SK-N-SH (cell line): Measurements from ENCODE around the gene SPIN1. TPM values are rescaled to one million over a fixed set of nuclear protein-coding genes. Genes with fewer than 3 reads are reported as not detected.

Source experiments
- CTCF ChIA-PET: fragments of 300-600, 350-600 bp; formaldehyde crosslinking; extraction: SDS; loops from one replicate; lab custom pipeline; 2021; lab: Yijun Ruan, JAX
- POLR2A ChIA-PET: fragments of 350-600 bp; sonication (Branson Sonifier 250); formaldehyde crosslinking; extraction: SDS; loops from one replicate; lab custom pipeline; 2020; ENCODE audit warnings: antibody characterized with exemption, inconsistent platforms; lab: Yijun Ruan, JAX
- DNase-seq: peaks from one replicate; pipeline ENCODE4 v3.0.0; 2012
- H2AFZ ChIP-seq: fragments of 200-600 bp; sonication (generic); 2 replicates; pipeline ENCODE4 v1.8.1; 2016; ENCODE audit warnings: antibody characterized with exemption, mild to moderate bottlenecking, low read depth
- H3F3A ChIP-seq: fragments of 200-600 bp; sonication (generic); replicated peaks from 2 replicates; pipeline ENCODE3; 2016; ENCODE audit warnings: antibody characterized with exemption, mild to moderate bottlenecking; ENCODE audit not compliant: insufficient read depth
- H3K27ac ChIP-seq, 2 experiments: fragments of 200-500 bp in 1 of 2; fragments of 200-600 bp in 1 of 2; sonication (Bioruptor generic) in 1 of 2; sonication (generic), shearing (Covaris generic) in 1 of 2; 2 replicates each; pipeline versions ENCODE4 v1.5.1 to v1.6.1; 2014 to 2016; ENCODE audit warnings: low read depth in 2 of 2, inconsistent platforms in 1 of 2, low read length in 1 of 2, mild to moderate bottlenecking in 1 of 2, mixed read lengths in 1 of 2
- H3K27me3 ChIP-seq: fragments of 200-600 bp; sonication (generic), shearing (Covaris generic); 2 replicates; pipeline ENCODE4 v1.6.1; 2016; ENCODE audit warnings: mixed run types; ENCODE audit not compliant: insufficient read depth
- H3K36me3 ChIP-seq, 2 experiments: fragments of 200-500 bp in 1 of 2; fragments of 200-600 bp in 1 of 2; sonication (Bioruptor generic) in 1 of 2; sonication (generic) in 1 of 2; replicated peaks in 1 of 2; 2 replicates each; pipeline versions ENCODE3 to v1.5.1; 2014 to 2016; ENCODE audit warnings: low read length in 1 of 2, mild to moderate bottlenecking in 1 of 2; ENCODE audit not compliant: insufficient read depth in 2 of 2, control insufficient read depth in 1 of 2
- H3K4me1 ChIP-seq, 2 experiments: fragments of 200-500 bp in 1 of 2; fragments of 200-600 bp in 1 of 2; sonication (Bioruptor generic) in 1 of 2; sonication (generic), shearing (Covaris generic) in 1 of 2; 2 replicates each; pipeline versions ENCODE4 v1.5.1 to v1.6.1; 2014 to 2016; ENCODE audit warnings: low read depth in 1 of 2, low read length in 1 of 2, mixed run types in 1 of 2; ENCODE audit not compliant: insufficient read depth in 2 of 2, control insufficient read depth in 1 of 2
- H3K4me2 ChIP-seq: fragments of 200-600 bp; sonication (generic), shearing (Covaris generic); 2 replicates; pipeline ENCODE4 v1.6.1; 2017; ENCODE audit warnings: mixed run types
- H3K4me3 ChIP-seq, 2 experiments: fragments of 200-500 bp in 1 of 2; fragments of 200-600 bp in 1 of 2; sonication (Bioruptor generic) in 1 of 2; sonication (generic), shearing (Covaris generic) in 1 of 2; 2 replicates each; pipeline versions ENCODE4 v1.5.1 to v1.8.1; 2014 to 2016; ENCODE audit warnings: low read depth in 2 of 2, inconsistent platforms in 1 of 2, low read length in 1 of 2, mild to moderate bottlenecking in 1 of 2, mixed read lengths in 1 of 2, moderate library complexity in 1 of 2
- H3K79me2 ChIP-seq: fragments of 200-600 bp; sonication (generic); 2 replicates; pipeline ENCODE4 v1.8.1; 2017; ENCODE audit warnings: mild to moderate bottlenecking; ENCODE audit not compliant: insufficient read depth
- H3K9ac ChIP-seq: fragments of 200-600 bp; sonication (generic); 2 replicates; pipeline ENCODE4 v1.6.1; 2017; ENCODE audit warnings: mixed run types
- H3K9me2 ChIP-seq: fragments of 200-600 bp; sonication (generic); 2 replicates; pipeline ENCODE4 v1.6.1; 2017; ENCODE audit warnings: mixed run types
- H3K9me3 ChIP-seq: fragments of 200-600 bp; sonication (generic); 2 replicates; pipeline ENCODE4 v1.6.1; 2017; ENCODE audit warnings: mixed run types, mild to moderate bottlenecking, moderate library complexity
- H4K20me1 ChIP-seq: fragments of 200-600 bp; sonication (generic); 2 replicates; pipeline ENCODE4 v1.6.1; 2017; ENCODE audit warnings: mild to moderate bottlenecking, mixed run types; ENCODE audit not compliant: insufficient read depth
- CHD2 ChIP-seq: fragments of 150-350 bp; IDR thresholded peaks from 2 replicates; pipeline ENCODE4 v1.6.1; 2018; ENCODE audit warnings: low read length; ENCODE audit not compliant: partially characterized antibody
- CTCF ChIP-seq: fragments of 200-600 bp; sonication (generic); IDR thresholded peaks from 2 replicates; pipeline ENCODE4 v1.6.1; 2017; ENCODE audit warnings: antibody characterized with exemption, mild to moderate bottlenecking, moderate library complexity
- FOSL2 ChIP-seq: IDR thresholded peaks from 2 replicates; pipeline ENCODE4 v1.4.0; 2012; ENCODE audit warnings: low read depth, mild to moderate bottlenecking, moderate library complexity, borderline replicate concordance
- FOXJ3 ChIP-seq: sonication (generic); formaldehyde crosslinking; IDR thresholded peaks from 2 replicates; pipeline ENCODE4 v1.5.1; 2020; ENCODE audit warnings: mild to moderate bottlenecking, missing genetic modification reagents
- FOXM1 ChIP-seq: IDR thresholded peaks from 2 replicates; pipeline ENCODE4 v1.4.0; 2012; ENCODE audit warnings: low read depth, mild to moderate bottlenecking
- GATA2 ChIP-seq: sonication (generic); formaldehyde crosslinking; IDR thresholded peaks from 2 replicates; pipeline ENCODE4 v1.5.0; 2020; ENCODE audit warnings: mild to moderate bottlenecking, missing genetic modification reagents
- JUND ChIP-seq: IDR thresholded peaks from 2 replicates; pipeline ENCODE4 v1.4.0; 2012
- MAX ChIP-seq: IDR thresholded peaks from 2 replicates; pipeline ENCODE4 v1.4.0; 2012; ENCODE audit warnings: low read depth
- MEF2A ChIP-seq: IDR thresholded peaks from 2 replicates; pipeline ENCODE4 v1.4.0; 2012; ENCODE audit warnings: low read depth, borderline replicate concordance
- MXI1 ChIP-seq: IDR thresholded peaks from 2 replicates; pipeline ENCODE4 v1.6.1; 2012; ENCODE audit warnings: mild to moderate bottlenecking, low read depth, low read length, improper control_type of control experiment
- POLR2AphosphoS5 ChIP-seq: IDR thresholded peaks from 2 replicates; pipeline ENCODE4 v1.6.1; 2012; ENCODE audit warnings: low read depth, low read length
- RAD21 ChIP-seq: IDR thresholded peaks from 2 replicates; pipeline ENCODE4 v1.6.1; 2012; ENCODE audit warnings: mild to moderate bottlenecking, low read length
- RCOR1 ChIP-seq: fragments of 150-350 bp; IDR thresholded peaks from 2 replicates; pipeline ENCODE4 v1.6.1; 2017; ENCODE audit warnings: antibody characterized with exemption, low read length
- SIN3A ChIP-seq: IDR thresholded peaks from 2 replicates; pipeline ENCODE4 v1.6.1; 2012; ENCODE audit warnings: low read depth, mild to moderate bottlenecking, low read length, moderate library complexity, borderline replicate concordance
- TAF1 ChIP-seq: IDR thresholded peaks from 2 replicates; pipeline ENCODE4 v1.6.1; 2012; ENCODE audit warnings: low read depth, mild to moderate bottlenecking, low read length, moderate library complexity, borderline replicate concordance
- TEAD4 ChIP-seq: IDR thresholded peaks from 2 replicates; pipeline ENCODE4 v1.4.0; 2012; ENCODE audit warnings: mild to moderate bottlenecking, borderline replicate concordance; ENCODE audit not compliant: insufficient read depth
- YY1 ChIP-seq: IDR thresholded peaks from 2 replicates; pipeline ENCODE4 v1.4.0; 2012; ENCODE audit warnings: low read depth, mild to moderate bottlenecking
- WGBS: methylation state at CpG from one replicate; pipeline ENCODE4 v1.1.6; 2017; ENCODE audit warnings: low lambda C conversion rate; 5-methylcytosine and 5-hydroxymethylcytosine counted together
- polyA plus RNA-seq, 3 experiments: library from polyadenylated mRNA; depleted of rRNA; stranded (reverse); fragments of >200 nt; gene quantifications; 2 replicates each; pipeline ENCODE4 v1.2.3, GENCODE V29; 2012
- TF ChIP-seq, protein P1 (sequence below): IDR thresholded peaks from 2 replicates; pipeline ENCODE4 v1.4.0; 2012; ENCODE audit warnings: low read depth, borderline replicate concordance
- TF ChIP-seq, protein P2 (sequence below): IDR thresholded peaks from 2 replicates; pipeline ENCODE4; 2012
- TF ChIP-seq, protein P3 (sequence below): IDR thresholded peaks from 2 replicates; pipeline ENCODE4 v1.6.1; 2012; ENCODE audit warnings: mild to moderate bottlenecking, low read depth, low read length, moderate library complexity

Gene SPIN1
- polyA plus RNA-seq, 1 of the 3 experiments (the other 2 are of a cell fraction), result 35.8 TPM

DNA sequence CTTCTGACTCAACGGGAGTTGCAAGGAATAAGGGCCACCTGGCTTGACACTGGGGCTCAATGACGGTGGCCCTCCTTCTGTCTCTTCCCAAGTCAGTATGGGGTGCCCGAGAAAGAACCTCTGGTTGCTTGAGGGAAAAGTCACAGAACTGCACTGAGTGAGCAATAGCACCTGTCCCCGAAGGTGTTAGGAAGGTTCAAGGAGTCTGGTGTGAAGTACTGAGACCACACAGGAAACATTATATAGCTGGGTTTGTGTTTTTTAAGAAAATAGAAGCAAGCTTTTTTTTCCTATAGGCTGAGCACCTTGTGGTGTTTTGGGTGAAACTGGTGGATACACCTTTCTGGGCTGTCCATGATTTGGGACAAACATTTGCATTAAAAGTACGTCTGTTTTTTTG lies 62.9 kb downstream of the SPIN1 start:
- ChIA-PET CTCF (no interaction called here), POLR2A (no interaction called here)
- H3K9me2 ChIP-seq, result no peaks in the 10 kb centered on the region
- no peaks in the 10 kb centered on the region for H3F3A ChIP-seq
- no peak overlapping the region for H3K4me2 ChIP-seq
- H4K20me1 ChIP-seq, result peaks cover 20% of the 10 kb centered on the region; the same call in 1 of the 2 replicates
- DNase-seq, result no peak
- no peak overlapping the region for H3K27ac ChIP-seq
- no peak overlapping the region for H2AFZ ChIP-seq
- H3K27me3 ChIP-seq, result no peaks in the 10 kb centered on the region
- H3K9ac ChIP-seq, result no peak overlapping the region
- H3K36me3 ChIP-seq, result peaks cover 25 to 36% of the 10 kb centered on the region in 2 experiments
- H3K79me2 ChIP-seq, result peaks cover 61% of the 10 kb centered on the region
- TF ChIP-seq TEAD4, result no peak
- TF ChIP-seq, protein P1, sequence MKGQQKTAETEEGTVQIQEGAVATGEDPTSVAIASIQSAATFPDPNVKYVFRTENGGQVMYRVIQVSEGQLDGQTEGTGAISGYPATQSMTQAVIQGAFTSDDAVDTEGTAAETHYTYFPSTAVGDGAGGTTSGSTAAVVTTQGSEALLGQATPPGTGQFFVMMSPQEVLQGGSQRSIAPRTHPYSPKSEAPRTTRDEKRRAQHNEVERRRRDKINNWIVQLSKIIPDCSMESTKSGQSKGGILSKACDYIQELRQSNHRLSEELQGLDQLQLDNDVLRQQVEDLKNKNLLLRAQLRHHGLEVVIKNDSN, result no peak
- TF ChIP-seq RAD21, result no peak
- TF ChIP-seq POLR2AphosphoS5, result no peak
- no peak for TF ChIP-seq MAX
- no peak for TF ChIP-seq CTCF
- no peak for TF ChIP-seq YY1
- TF ChIP-seq FOSL2, result no peak
- TF ChIP-seq FOXJ3 (CRISPR knock-in tag), result no peak
- TF ChIP-seq SIN3A, result no peak
- TF ChIP-seq RCOR1, result no peak
- TF ChIP-seq TAF1, result no peak
- no peak for TF ChIP-seq FOXM1
- no peak for TF ChIP-seq CHD2
- no peak for TF ChIP-seq GATA2
- TF ChIP-seq, protein P2, sequence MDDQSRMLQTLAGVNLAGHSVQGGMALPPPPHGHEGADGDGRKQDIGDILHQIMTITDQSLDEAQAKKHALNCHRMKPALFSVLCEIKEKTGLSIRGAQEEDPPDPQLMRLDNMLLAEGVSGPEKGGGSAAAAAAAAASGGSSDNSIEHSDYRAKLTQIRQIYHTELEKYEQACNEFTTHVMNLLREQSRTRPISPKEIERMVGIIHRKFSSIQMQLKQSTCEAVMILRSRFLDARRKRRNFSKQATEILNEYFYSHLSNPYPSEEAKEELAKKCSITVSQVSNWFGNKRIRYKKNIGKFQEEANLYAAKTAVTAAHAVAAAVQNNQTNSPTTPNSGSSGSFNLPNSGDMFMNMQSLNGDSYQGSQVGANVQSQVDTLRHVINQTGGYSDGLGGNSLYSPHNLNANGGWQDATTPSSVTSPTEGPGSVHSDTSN, result no peak
- TF ChIP-seq, protein P3, sequence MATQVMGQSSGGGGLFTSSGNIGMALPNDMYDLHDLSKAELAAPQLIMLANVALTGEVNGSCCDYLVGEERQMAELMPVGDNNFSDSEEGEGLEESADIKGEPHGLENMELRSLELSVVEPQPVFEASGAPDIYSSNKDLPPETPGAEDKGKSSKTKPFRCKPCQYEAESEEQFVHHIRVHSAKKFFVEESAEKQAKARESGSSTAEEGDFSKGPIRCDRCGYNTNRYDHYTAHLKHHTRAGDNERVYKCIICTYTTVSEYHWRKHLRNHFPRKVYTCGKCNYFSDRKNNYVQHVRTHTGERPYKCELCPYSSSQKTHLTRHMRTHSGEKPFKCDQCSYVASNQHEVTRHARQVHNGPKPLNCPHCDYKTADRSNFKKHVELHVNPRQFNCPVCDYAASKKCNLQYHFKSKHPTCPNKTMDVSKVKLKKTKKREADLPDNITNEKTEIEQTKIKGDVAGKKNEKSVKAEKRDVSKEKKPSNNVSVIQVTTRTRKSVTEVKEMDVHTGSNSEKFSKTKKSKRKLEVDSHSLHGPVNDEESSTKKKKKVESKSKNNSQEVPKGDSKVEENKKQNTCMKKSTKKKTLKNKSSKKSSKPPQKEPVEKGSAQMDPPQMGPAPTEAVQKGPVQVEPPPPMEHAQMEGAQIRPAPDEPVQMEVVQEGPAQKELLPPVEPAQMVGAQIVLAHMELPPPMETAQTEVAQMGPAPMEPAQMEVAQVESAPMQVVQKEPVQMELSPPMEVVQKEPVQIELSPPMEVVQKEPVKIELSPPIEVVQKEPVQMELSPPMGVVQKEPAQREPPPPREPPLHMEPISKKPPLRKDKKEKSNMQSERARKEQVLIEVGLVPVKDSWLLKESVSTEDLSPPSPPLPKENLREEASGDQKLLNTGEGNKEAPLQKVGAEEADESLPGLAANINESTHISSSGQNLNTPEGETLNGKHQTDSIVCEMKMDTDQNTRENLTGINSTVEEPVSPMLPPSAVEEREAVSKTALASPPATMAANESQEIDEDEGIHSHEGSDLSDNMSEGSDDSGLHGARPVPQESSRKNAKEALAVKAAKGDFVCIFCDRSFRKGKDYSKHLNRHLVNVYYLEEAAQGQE, result no peak
- TF ChIP-seq MXI1, result no peak
- no peak for TF ChIP-seq MEF2A
- no peak for TF ChIP-seq JUND
- TF ChIP-seq, all 33 proteins: peak for 0
- Histone ChIP-seq H3K4me1 (no peaks in the 10 kb centered on the region), H3K9me3 (no peaks in the 10 kb centered on the region), H3K4me3 (no peak overlapping the region)
- 96% methylated on average over 5 of the region's 5 CpGs for WGBS
